GM18868 (cell line): Measurements from ENCODE around the gene TMEM86B.
"Not testable (repeated sequence)": the region's sequence is repeated elsewhere in the genome, so short reads cannot be mapped to it uniquely, and the experiment has no call there.

Experiments used
- ATAC-seq: cut with Tn5 transposase; IDR thresholded peaks from one replicate; pipeline ENCODE4 v1.9.1; 2021; ENCODE audit warnings: mild to moderate bottlenecking, moderate library complexity; ENCODE audit not compliant: unreplicated experiment

The TMEM86B gene

DNA sequence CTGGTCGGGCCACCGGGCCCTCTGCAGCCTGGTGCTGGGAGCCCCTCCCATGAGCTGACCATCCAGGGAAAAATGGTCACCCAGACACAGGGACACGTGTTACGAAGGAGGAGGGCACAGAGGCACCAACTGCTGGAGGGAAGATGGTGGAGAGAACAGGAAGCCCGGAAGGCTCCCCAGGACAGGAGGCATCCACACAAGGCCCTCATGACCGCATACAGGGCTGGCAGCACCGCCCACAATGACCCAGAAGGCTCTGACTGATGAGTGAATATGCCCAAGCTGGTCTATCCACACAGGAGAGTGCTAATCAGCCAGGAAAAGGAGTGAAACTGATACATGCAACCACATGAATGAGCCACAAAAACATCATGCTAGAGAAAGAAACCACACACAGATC lies 14.0 kb upstream of the TMEM86B start:
- ATAC-seq, result no peak

DNA sequence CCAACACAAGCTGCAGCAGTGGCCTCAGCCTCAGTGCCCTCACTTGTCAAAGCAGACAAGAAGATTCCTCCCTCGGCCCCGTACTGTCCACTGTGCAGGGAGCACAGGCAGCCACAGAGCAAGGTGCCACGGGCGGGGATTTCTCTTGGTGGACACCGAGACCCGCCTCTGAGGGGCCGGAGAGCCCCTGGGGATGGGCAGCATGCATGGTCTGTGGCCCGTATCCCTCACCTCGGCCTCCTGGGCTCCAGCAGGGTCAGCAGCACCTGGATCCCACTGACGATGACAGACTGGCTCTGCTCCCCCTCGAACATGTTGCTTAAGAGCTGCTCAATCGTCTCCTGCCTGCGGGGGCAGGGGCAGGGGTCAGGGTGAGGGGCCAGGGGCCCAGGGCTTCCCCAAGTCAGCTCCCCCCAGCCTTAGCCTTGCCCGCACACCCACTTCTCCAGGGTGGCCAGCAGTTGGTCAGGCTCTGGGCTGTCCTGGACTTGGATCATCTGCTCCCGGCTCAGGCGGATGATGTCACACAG lies 13.4 kb upstream of the TMEM86B start:
- ATAC-seq, result no peak

DNA sequence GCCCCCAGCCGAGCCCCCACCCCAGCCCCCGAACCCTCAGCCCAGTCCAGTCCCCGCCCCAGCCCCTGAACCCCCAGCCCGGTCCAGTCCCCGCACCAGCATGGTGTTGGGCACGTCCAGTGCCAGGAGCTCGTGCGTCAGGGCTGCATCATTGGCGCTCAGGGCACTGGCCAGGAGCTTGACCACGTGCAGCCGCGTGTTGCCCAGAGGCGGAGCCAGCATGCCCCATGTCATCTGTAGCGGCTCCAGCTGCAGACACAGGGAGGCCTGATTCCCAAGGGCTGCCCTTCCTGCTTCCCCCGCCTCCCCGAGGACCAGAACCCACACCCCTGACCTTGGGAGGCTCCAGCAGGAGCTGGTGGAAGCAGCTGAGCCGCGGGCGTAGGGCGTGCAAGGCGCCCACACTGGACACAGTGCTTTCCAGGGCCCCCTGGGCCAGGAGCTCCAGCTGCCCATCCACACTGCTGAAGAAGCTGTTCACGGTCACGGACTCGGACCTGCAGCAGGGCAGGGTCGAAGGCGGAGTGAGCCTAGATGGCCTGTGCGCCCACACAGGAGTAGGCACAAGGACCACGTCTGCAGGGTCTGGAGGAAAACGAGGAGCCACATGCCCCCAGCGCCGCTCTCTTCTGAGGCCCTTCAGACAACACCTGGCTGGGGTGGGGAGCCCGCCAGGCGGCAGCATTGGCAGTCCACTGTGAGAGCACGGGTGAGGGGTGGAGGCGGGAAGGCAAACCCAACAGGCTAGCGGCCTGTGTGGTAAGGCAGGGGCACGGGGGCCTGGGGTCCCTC lies 12.8 kb upstream of the TMEM86B start:
- ATAC-seq, result no peak

DNA sequence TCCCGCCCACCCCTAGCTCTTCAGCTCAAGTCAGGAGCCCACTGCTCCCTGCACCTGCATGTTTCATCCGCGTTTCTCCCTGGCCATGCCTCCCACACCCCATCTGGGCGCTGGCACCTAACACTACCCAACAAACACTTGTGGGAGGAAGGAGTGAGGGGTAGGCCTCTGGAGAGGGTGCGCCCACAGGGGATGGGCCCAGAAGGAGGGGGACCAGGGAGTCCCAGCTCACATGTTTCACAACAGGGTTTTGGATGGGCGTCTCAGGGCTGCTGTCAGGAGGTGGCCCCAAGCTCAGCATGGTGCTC lies 12.1 kb upstream of the TMEM86B start:
- no peak for ATAC-seq

DNA sequence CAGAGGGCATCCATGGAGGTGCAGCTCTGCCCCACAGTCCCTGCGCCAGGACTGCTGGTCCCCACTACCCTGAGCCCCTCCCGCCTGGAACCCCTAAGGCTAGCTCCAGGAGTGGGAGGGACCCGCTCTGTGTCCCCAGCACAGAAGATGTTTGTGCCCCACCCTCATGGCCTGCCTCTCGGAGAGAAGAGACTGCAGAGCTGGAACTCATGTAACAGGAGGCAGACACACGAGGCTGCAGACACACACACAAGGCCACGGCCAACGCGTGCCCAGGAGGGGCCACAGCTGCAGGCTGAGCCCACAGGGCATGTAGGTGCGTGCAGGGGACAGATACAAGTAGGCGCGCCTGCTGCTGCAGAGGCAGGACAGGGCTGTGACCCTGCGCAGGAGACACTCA lies 10.4 kb upstream of the TMEM86B start:
- no peak for ATAC-seq

DNA sequence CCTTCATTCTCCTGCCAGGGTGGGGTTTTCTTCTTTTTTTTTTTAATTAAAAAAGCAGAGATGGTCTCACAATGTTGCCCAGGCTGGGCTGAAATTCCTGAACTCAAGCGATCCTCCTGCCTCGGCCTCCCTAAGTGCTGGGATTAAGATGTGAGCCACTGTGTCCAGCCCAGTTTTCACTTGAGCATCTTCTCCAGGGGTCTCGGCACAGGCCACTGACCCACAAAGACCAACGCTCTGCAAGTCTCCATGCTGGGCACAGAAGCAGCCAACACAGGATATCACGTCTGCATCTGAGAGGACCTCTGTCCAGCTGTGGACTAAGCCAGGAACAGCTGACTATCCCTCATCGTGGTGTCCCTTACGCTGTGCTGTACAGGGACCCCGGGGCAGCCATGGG lies 9.5 kb upstream of the TMEM86B start:
- ATAC-seq, result no peak

DNA sequence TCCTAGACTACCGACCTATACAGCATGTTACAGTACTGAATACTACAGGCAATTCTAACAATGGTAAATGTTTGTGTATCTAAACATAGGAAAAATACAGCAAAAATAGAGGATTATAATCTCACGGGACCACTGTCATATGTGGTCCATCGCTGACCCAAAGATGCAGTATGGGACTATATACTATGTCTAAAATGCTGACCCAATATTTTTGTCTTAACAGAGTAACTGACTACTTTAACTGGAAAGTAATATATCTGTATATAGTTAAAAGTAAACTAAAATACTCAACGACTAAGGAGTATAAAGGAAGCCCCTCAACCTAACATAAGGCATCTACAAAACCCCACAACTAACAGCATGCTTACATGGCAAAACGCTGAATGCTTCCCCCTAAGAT lies 4.4 kb upstream of the TMEM86B start:
- no peak for ATAC-seq

DNA sequence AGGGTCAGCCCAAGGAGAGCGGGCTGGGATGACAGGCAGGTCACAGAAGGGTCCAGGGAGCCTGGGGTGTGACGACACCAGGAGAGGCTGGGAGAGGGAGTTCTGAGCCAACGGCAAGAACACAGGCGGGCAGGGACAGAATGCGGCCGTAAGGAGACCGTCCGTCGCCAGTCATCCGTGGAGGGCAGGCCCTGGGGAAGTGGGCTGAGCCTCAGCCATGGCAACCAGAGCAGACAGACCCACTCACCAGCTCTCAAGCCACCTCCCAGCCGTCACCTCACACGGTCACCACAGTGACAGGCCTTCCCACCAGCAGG lies 3.7 kb upstream of the TMEM86B start:
- no peak for ATAC-seq

DNA sequence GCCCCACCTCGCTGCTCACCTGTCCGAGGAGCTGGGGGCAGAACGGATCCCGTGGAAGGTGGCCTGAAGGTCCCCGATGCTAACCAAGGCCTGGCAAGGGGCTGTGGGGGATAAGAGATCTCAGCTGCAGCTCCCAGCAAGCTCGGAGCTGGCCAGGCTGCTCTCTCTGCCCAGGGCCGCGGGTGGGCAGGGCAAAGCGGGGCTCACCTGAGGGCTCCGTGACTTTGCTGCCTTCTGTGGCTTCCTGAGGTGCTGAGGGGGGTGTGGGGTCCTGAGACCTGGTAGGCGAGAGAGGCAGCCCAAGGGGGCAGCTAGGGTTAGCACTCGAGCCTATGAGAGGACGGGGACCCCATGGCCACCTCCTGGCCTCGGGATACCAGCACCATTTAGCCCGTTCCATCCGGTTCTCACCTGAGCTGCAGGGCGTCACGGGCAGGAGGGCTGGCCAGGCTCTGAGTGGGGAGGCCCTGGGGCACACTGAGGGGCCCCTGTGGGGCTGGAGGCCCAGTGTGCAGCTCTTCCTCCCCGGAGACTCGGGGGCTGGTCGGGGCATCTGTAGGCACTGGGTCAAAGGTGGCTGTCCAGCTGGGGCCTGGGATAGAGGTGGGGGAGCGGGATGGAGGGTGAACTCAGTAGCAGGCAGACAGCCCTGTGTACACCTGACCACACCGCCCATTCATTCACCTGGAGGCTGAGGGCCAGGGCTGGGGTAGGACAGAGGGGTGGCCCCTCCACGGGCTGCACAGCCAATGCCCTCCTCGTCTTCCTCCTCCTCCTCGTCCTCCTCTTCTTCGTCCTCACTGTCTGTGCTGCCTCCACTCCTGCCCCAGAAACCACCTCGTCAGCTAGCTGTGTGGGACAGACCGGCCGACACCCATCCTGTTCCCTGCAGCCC lies 3.1 kb upstream of the TMEM86B start:
- ATAC-seq, result no peak

DNA sequence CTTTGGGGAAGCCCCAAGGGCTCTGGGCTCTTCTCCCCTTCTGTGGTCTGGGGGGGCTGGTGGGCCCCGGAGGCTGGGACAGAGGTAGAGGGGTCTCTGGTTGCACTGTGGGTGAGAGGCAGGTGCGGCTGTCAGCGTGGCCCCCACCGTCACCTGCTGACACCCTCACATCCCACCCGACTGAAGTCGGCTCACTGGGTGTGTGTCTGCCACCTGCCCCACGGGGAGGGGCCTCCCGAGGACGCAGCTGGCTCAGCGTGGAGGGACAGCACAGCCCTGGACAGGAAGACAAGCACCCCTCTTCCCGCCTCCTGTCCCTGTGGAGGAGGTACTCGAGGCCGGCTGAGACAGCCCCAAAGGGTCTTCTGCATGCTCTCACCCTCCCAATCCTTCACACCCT lies 2.2 kb upstream of the TMEM86B start:
- no peak for ATAC-seq

DNA sequence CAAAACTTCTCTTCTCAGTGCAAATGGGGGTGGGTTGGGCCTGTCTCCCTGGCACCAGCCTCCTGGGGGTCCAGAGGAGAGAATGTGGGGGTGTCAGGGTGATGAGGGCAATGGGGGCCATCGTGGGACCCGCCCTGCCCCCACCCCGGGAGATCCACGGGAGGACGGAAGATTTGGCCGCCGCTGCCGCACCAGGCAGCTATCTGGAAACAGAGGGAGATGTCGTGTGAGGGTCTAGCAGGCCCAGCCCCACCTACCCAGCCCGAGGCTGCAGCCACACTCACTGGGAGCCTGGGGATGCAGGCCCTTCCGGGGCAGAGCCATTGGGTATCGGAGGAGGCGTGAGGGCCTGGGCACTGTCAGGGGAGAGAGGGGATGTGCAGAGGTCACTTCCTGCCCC lies 1.8 kb upstream of the TMEM86B start:
- ATAC-seq, result no peak

DNA sequence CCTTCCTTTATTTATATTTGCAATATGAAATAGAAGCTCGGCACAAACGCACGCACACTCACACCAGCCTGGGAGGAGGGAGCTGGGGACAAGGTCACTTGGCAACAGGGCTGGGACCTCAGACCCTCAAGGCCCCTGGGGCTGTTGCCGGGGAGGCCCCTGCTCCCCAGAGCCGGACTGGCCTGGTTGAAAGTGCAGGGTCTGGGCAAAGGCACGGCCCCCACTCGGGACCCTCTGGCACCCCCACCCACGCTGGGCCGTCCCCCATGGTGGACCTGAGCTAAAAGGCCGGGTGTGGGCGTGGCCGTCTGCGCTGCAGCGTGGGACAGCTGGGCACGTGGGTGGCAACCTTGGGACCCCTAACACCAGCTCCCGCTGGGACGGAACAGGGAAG lies 1.2 kb upstream of the TMEM86B start:
- no peak for ATAC-seq

DNA sequence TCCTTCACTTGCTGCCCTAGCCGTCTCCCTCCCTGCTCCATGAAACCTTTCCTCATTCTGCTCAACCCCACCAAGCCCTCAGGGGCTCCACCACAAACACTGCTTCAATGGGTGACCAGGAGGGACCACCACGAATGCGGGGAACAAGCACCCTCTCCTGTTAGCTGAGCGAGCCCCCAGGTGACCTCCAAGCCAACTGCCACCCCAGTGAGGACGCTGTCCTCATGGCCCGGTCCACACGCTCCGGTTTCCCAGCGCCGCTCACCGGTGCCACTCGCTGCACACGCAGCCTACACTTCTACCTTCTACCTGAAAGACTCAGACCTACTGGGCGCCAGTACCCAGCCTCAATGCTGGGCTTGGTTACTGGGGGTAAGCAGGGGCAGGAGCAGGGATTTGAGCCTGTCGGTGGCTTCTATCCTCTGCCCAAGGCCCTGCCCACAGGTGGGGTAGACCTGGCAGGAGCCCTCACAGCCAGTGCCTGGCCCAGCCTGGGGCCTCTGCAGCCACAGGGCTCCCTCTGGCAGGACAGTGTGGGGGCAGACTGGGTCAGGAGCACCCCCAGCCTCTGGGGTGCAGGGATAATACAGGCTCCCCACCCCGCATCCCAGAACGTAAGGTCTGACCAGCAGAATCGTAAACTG lies 704 bp upstream of the TMEM86B start:
- ATAC-seq, result no peak

DNA sequence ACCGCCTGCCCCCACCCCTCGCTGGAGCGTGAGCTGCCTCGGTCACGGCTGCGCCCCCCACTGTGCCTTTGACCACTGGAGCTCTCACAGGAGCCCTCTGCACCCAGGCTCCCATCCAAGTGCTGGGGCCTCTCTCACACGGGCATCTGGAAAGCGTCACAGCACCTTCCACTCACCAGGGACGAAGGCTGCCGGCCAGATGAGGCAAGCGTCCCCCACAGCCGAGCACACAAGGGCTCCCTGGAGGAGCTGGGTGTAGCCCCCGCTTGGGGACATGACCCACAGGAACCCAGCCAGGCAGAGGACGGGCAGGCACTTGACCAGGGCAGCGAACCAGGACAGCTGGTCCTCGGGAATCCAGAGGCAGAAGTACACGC lies 560 bp downstream of the TMEM86B start:
- ATAC-seq, result no peak

DNA sequence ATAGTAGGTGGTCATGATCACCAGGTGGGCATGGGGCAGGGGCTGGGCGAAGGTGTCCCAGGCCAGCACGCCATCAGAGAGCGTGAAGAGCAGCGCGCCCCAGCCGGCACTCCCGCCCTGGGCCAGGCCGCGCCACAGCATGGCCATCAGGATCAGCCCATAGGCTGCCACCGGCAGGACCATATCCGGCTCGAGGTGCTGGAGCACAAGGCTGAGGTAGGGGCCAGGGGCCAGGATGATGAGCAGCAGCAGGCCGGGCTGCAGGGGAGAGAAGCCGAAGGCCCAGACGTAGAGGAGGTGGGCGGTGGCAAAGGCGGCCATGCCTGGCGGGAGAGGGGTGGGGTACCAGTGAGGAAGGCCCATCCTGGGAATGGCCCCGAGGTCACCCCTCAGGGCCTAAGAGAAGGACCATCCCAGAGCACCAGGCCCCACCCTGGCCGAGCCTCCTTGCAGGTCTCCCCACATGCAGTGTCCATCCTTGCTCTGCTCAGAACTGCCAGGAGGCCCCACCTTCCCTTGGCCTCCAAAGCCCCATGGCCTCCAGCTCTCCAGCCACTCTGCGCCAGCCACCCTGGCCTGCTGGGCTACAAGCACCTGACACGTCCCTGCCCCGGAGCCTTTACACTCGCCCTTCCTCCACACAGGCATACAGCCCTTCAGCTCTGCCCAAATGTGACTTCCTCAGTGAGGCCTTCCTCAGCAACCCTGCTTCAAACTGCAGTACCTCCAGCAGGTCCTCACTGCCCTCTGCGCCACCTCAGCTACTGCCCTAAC lies 1.1 kb downstream of the TMEM86B start:
- ATAC-seq, result no peak

DNA sequence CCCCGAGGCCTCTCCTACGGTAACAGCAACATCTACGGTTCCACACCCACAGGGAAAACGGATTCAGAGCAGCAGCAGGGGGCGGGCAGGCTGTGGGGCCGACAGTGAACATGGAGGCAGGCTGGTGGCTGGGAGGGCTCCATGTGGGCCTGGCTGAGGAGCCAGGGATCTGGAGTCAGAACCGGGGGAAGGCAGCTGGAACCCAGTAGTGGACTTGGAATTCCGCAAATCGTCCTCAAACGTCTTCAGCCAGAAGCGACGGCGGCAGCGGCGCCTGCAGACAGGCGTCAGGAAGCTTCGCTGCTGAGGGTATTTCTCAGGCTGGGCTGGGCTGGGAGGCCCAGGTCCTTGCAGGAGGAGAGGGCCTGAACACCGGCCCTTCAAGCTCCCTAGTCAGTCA lies 1.8 kb downstream of the TMEM86B start:
- ATAC-seq, result no peak

DNA sequence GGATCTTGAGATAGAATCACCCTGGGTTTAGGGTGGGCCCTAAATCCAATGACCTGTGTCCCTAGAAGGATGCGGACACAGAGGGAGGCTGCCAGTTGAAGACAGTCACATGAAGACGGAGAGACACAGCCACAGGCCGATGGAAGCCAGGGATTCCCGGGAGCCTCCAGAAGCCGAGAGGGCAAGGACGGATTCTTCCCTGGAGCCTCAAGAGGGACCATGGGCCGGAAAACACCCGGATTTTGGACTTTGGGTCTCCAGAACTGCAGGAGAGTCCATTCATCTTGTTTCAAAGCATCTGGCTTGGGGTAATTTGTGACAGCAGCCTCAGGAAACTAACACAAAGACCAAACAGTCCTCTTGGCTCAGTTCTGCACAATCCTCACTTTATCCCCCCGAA lies 2.3 kb downstream of the TMEM86B start:
- no peak for ATAC-seq

DNA sequence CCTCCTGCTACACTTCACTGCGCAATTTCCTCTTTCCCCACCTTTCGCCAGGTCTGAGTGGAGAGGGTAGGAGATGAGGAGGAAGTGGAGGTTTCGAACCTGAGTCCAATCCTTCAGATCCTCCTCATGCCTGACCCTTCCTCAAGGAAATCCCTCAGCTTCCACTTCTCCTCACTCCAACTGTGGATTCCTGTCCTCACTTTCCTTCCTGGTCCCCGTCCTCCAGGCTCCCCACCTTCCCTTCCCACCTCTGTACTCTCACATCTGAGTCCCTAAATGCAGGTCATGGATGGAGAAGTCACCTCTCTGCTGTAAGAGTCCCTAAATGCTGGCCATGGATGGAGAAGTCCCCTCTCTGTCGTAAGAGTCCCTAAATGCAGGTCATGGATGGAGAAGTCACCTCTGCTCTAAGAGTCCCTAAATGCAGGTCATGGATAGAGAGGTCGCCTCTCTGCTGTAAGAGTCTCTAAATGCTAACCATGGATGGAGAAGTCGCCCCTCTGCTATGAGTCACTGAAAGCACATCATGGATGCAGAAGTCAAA lies 3.1 kb downstream of the TMEM86B start:
- no peak for ATAC-seq

DNA sequence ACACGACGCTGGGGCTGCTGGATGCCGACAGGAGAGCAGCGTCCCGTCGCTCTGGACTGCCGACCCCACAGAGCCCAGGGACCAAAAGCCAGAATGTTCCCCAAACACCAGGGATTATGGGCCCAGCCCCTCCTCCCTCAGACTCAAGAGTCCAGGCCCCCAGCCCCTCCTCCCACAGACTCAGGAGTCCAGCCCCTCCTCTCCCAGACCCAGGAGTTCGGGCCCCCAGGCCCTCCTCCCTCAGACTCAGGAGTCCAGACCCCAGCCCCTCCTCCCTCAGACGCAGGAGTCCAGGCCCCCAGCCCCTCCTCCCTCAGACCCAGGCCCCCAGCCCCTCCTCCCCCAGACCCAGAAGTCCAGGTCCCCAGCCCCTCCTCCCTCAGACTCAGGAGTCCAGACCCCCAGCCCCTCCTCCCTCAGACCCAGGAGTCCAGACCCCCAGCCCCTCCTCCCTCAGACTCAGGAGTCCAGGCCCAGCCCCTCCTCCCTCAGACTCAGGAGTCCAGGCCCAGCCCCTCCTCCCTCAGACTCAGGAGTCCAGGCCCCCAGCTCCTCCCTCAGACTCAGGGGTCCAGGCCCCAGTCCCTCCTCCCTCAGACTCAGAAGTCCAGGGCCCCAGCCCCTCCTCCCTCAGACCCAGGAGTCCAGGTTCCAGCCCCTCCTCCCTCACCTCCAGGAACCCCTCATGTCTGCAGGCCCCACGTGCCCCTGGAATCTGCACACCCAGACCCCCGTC lies 3.7 kb downstream of the TMEM86B start:
- not testable (repeated sequence) for ATAC-seq

DNA sequence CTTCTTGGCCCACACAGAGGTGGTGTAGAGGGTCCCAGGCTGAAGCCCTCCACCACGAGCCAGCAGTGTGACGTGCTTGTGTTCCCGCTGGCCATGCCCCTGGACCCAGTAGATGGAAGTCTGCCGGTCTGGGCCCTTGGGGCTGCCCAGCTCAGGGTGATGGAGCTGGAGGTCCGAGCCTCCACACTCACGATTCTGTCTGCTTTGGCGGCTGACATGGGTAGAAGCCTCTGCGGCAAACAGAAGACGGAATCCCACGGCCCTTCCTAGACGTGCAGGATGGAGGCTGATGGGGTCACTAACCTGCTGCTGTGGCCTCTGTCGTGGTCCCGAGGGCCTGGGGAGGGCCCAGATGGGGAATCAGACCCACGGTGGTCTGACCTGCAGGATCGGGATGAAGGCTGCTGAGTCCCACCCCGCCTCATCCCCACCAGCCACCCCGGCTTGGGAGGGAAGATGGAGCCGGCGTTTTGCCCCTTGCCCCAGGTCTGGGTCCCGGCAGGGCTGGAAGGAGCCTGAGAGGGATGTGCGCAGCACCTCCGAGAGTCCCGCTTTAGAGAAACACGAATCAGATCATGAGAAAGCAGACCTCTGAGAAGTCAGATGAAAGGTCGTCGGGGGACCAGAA lies 4.4 kb downstream of the TMEM86B start:
- ATAC-seq, result no peak
